ENCODE measurements around the gene MARCHF9. TPM values are rescaled to one million over a fixed set of nuclear protein-coding genes. Genes with fewer than 3 reads are reported as not detected.
A peak's percentile ranks its signal among the peaks of the same experiment; 100 is the strongest.
"Not testable (repeated sequence)": the region's sequence is repeated elsewhere in the genome, so short reads cannot be mapped to it uniquely, and the experiment has no call there.

Gene MARCHF9
- total RNA-seq, 1 donor from 2014 or later: 21.8 TPM

DNA sequence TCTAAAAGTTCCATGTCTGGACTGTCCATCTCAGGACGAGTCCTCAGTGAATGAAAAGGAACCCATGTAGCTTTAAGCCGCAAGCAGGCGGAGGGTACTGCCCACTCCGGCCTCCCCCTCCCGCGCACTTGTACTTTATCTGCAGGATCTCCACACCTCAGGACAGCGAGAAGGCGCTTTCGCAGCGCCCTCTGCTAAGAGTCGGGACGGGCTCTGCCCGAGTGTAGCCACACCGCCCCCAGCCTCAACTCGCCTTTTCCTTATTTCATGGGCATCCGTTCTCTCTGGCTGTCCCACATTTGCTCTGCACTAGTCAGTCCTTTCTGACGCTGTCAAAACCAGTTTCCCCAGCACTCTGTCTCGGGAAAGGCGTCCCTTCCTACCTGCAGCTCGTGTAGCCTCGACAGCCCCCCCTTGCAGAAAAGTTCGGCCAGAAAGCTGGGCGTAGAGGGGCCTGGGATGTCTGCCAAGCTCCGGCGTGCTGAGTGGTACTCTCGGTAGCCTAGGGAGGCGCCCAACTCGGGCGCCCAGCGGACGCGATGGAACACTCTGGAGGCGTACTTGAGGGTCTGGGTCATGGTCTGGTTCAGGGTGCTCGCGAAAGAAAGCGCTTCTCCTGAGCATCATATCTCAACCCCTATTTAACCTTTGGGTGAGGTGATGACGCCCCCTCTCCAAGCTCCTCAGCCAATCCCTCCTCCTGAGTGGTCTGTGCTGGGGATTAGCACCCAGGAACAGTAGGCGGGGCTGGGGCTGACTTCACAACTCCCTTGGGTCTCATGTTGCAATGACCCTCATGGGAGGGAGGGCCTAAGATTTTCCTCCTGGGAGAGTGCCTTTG lies 11.8 kb downstream of the MARCHF9 start, which contains the start of gene CYP27B1:
Gene CYP27B1, minus strand, starts transcription at position 615 of the 841 bp plus-strand sequence. Its CDS starts 37 bp downstream, at position 578.
- H3K27me3 Mint-ChIP-seq (ENCODE audit: insufficient read depth): peaks cover 5% of the 10 kb centered on the region
- H3K27ac Mint-ChIP-seq: peak within 1 kb of the TSS; percentile 40
- peaks cover 47% of the 10 kb centered on the region for H3K36me3 Mint-ChIP-seq (ENCODE audit: low read depth)
- H3K9me3 Mint-ChIP-seq: no peaks in the 10 kb centered on the region
- no peak for DNase-seq (ENCODE audit: low spot score)
- intact Hi-C loops (cut with micrococcal nuclease): no loop called here
- peaks cover 46% of the 10 kb centered on the region for H3K4me1 Mint-ChIP-seq (ENCODE audit: low read depth)
- peak within 1 kb of the TSS; percentile 89 for H3K4me3 Mint-ChIP-seq

DNA sequence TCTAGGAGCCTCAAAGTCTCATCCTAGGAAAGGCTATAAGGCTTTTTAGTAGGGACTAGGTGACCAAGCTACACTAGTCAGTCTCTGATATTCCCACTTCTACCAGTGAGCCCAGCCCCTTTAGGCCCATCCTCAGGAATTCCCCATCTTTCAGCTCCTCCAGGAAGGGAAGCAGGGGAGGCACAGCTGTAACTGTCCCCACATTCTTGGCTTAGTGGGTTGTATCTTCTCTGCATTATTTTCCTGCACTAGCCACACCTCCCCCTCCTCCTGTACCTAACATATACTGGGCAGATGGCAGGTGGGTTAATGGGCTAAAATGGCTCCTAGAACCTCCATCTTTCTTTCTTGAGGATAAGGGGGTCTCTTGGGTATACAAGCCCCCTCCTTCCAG lies 12.4 kb downstream of the MARCHF9 start:
- H3K27ac Mint-ChIP-seq: no peak overlapping the region

DNA sequence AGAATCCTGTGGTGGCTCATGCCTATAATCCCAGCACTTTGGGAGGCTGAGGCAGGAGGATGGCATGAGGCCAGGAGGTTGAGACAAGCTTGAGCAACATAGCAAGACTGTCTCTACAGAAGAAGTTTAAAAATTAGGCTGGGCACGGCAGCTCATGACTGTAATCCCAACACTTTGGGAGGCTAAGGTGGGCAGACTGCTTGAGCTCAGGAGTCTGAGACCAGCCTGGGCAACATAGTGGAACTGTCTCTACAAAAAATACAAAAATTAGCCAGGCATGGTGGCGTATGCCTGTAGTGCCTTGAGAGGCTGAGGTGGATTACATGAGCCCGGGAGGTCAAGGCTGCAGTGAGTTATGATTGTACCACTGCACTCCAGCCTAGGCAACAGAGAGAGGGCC lies 13.0 kb downstream of the MARCHF9 start:
- Mint-ChIP-seq H3K27me3 (ENCODE audit: insufficient read depth) (peaks cover 5% of the 10 kb centered on the region), H3K36me3 (ENCODE audit: low read depth) (peaks cover 49% of the 10 kb centered on the region), H3K4me3 (no peak overlapping the region), H3K27ac (no peak overlapping the region), H3K4me1 (ENCODE audit: low read depth) (peaks cover 50% of the 10 kb centered on the region), H3K9me3 (no peaks in the 10 kb centered on the region)
- no peak for DNase-seq (ENCODE audit: low spot score)
- intact Hi-C loops (cut with micrococcal nuclease): no loop called here

More for the DNA sequence above, 12.4 kb downstream of the MARCHF9 start:
- intact Hi-C loops (cut with micrococcal nuclease): no loop called here
- H3K4me1 Mint-ChIP-seq (ENCODE audit: low read depth): peaks cover 49% of the 10 kb centered on the region
- no peaks in the 10 kb centered on the region for H3K9me3 Mint-ChIP-seq
- peaks cover 5% of the 10 kb centered on the region for H3K27me3 Mint-ChIP-seq (ENCODE audit: insufficient read depth)
- peaks cover 49% of the 10 kb centered on the region for H3K36me3 Mint-ChIP-seq (ENCODE audit: low read depth)
- no peak for DNase-seq (ENCODE audit: low spot score)
- peak overlapping the region; percentile 89 for H3K4me3 Mint-ChIP-seq

DNA sequence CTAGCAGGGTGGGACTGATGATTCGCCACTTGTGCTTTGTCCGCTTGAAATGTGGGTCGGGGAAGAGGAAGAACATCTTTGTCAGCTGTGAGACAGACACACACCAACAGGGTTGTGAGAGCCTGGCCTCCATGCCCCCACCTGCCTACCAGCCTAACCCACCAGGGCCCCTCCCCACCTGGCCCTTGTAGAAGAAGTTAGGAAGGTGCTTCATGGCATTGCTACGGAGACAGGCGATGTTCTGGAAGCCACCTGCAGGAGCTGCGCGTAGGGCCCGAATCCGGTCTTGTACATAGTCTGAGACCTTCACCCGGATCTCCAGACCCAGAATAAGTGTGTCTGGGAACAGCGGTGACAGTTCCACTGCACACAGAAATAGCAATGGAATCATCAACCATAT lies 14.7 kb downstream of the MARCHF9 start:
- H3K27ac Mint-ChIP-seq: peak overlapping the region; percentile 1
- H3K9me3 Mint-ChIP-seq: no peaks in the 10 kb centered on the region
- H3K4me3 Mint-ChIP-seq: peak overlapping the region; percentile 93
- H3K36me3 Mint-ChIP-seq (ENCODE audit: low read depth): peaks cover 36% of the 10 kb centered on the region
- intact Hi-C loops (cut with micrococcal nuclease): no loop called here
- peaks cover 44% of the 10 kb centered on the region for H3K4me1 Mint-ChIP-seq (ENCODE audit: low read depth)
- H3K27me3 Mint-ChIP-seq (ENCODE audit: insufficient read depth): peaks cover 5% of the 10 kb centered on the region
- no peak for DNase-seq (ENCODE audit: low spot score)

DNA sequence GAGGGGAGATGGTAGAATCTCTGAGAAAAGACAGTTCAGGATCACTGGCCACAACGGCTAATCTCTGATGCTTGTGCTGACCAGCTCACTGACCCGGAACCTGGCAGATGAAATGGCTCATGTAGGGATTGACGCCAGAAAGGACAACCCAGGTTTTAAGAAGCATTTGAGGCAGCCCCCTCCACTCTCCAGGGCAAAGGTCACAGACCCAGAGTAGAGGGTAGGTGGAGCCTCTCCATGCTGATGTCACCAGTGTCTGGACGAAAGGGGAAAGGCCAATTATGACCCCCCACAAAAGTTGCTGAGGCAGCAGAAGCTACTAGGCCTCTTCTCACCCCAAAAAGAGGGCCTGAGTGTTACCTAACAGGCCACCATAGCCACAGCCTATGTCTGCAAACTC lies 15.8 kb downstream of the MARCHF9 start:
- Mint-ChIP-seq H3K27me3 (ENCODE audit: insufficient read depth) (peaks cover 5% of the 10 kb centered on the region), H3K36me3 (ENCODE audit: low read depth) (peaks cover 35% of the 10 kb centered on the region), H3K27ac (peak overlapping the region; percentile 99), H3K4me1 (ENCODE audit: low read depth) (peaks cover 46% of the 10 kb centered on the region), H3K9me3 (no peaks in the 10 kb centered on the region), H3K4me3 (peak overlapping the region; percentile 93)
- DNase-seq (ENCODE audit: low spot score): no peak
- intact Hi-C loops (cut with micrococcal nuclease): loop anchor here (5.0 kb wide), 1 partner anchor 1827 kb away; the partner anchor contains the start of gene SLC16A7

DNA sequence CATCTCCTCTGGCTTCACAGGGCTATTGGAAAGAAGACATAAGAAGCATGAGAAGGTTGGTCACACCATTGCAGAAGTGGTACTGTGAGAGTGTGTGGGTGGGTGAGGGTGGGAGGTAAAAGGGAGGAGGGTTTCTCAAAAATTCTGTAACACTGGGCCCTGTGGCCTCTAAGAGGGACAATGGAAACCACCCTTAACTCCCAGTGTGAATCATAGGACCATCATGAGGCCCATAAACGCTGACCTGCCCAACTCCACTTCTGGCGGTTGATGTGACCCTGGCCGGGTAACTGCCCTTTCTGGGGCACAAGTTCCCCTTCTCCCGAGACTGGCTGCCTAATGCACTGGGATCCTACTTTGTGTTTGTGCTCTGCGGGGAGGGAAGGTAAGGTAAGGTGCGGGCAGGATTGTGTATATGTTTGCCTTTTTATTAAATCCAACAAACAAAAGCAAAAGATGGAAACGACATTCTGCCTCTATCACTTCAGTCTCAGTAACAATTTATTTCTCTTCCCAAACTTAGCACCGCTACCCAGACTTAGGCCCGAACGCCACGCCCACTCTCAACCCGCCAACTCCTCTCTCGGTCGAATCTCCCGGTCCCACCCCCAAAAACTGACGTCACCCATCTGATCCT lies 16.5 kb downstream of the MARCHF9 start:
- intact Hi-C loops (cut with micrococcal nuclease): loop anchor here (5.0 kb wide), 1 partner anchor 1826 kb away; the partner anchor contains the start of gene SLC16A7
- Mint-ChIP-seq H3K4me3 (peak overlapping the region; percentile 93), H3K4me1 (ENCODE audit: low read depth) (peaks cover 45% of the 10 kb centered on the region), H3K36me3 (ENCODE audit: low read depth) (peaks cover 37% of the 10 kb centered on the region), H3K27me3 (ENCODE audit: insufficient read depth) (peaks cover 3% of the 10 kb centered on the region), H3K27ac (peak overlapping the region; percentile 99), H3K9me3 (no peaks in the 10 kb centered on the region)
- peak; percentile 78 for DNase-seq (ENCODE audit: low spot score)

DNA sequence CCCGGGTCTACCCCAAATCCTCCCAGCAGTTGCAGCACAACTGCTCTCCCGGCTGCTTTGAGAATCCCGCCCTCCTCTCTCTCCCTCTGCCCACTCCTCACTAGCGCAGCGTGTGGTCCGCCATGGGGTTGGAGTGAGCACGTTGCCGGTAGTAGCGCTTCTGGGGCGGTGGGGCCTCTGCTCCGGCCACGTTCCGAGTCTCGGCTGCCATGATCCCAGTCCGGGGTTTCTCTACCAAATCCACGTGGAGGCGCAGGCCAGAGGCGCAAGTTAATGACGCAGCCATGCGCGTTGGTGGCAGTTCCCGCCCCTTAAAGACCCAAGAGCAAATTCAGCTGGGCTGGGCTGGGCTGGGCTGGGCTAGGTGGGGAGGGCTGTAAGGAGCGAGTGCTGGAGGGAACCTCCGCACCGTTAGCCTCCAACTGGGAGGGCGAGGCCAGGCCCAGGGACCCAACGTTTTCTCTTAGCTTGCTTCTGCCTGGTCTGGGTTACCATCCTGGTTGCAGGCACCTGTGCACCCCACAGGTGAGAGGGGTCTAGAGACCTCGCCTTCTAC lies 17.0 kb downstream of the MARCHF9 start, which contains the start of gene METTL1:
Gene METTL1, minus strand, starts transcription at position 233 of the 556 bp plus-strand sequence. Its CDS starts 22 bp downstream, at position 211.
- H3K36me3 Mint-ChIP-seq (ENCODE audit: low read depth): peaks cover 37% of the 10 kb centered on the region
- intact Hi-C loops (cut with micrococcal nuclease): loop anchor here (1.0 to 5.0 kb wide), 7 partner anchors 10 to 1825 kb away; partner anchors contain the start of genes ATP23, CDK4, SLC16A7 and TSFM
- DNase-seq (ENCODE audit: low spot score): peak; percentile 90

DNA sequence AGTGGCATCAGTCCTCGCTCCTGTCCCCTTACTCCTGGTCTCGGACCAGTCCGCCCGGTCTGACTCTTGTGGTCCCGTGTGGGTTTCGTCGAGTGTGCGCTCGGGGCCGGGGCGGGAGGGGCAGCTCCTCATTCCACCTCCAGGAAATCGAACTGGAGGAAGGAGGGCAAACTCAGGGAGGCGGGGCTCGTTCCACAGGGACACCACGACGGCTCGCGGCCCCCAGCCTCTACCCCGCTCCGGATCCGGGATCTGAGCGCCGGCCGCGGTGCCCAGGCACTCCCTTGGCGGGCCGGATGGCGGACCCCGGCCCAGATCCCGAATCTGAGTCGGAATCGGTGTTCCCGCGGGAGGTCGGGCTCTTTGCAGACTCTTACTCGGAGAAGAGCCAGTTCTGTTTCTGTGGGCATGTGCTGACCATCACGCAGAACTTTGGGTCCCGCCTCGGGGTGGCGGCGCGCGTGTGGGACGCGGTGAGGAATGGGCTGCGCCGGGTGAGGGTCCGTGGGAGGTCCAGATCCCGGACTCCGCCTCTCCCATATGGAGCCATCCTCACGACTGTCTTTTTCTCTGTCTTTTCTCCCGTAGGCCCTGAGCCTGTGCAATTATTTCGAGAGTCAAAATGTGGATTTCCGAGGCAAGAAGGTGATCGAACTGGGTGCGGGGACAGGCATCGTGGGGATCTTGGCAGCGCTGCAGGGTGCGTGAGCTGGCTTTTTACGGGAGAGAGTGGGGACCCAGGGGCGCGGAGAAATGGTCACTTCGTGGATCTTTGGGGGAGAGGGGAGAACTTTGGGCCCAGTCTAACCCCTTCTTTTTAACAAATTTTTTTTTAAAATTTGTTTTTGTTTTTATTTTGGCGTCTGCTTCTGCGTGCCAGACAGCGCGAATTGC lies 17.8 kb downstream of the MARCHF9 start, which contains the start of gene EEF1AKMT3:
Gene EEF1AKMT3, plus strand, starts transcription at position 186 of the 894 bp plus-strand sequence. Its CDS starts 111 bp downstream, at position 297.
- Mint-ChIP-seq H3K27ac (peak within 1 kb of the TSS; percentile 99), H3K36me3 (ENCODE audit: low read depth) (peaks cover 35% of the 10 kb centered on the region), H3K4me3 (peak within 1 kb of the TSS; percentile 93), H3K27me3 (ENCODE audit: insufficient read depth) (no peaks in the 10 kb centered on the region), H3K4me1 (ENCODE audit: low read depth) (peaks cover 37% of the 10 kb centered on the region), H3K9me3 (no peaks in the 10 kb centered on the region)
- peak; percentile 25 for DNase-seq (ENCODE audit: low spot score)
- intact Hi-C loops (cut with micrococcal nuclease): loop anchor here (1.0 to 5.0 kb wide), 7 partner anchors 10 to 1825 kb away; partner anchors contain the start of genes ATP23, CDK4, SLC16A7 and TSFM

More for the DNA sequence above, 17.0 kb downstream of the MARCHF9 start, which contains the start of gene METTL1:
- H3K9me3 Mint-ChIP-seq: no peaks in the 10 kb centered on the region
- H3K27me3 Mint-ChIP-seq (ENCODE audit: insufficient read depth): no peaks in the 10 kb centered on the region
- peak within 1 kb of the TSS; percentile 93 for H3K4me3 Mint-ChIP-seq
- H3K27ac Mint-ChIP-seq: peak within 1 kb of the TSS; percentile 99
- H3K4me1 Mint-ChIP-seq (ENCODE audit: low read depth): peaks cover 39% of the 10 kb centered on the region

DNA sequence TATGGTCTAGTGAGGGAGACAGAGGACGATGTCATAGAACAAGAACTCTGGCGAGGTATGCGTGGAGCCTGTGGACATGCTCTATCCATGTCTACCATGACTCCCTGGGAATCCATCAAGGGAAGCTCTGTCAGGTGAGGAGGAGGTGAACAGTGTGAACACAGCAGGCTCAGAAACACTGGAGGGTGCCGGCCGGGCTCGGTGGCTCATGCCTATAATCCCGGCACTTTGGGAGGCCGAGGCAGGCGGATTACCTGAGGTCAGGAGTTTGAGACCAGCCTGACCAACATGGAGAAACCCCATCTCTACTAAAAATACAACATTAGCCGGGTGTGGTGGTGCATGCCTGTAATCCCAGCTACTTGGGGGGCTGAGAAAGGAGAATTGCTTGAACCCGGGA lies 19.7 kb downstream of the MARCHF9 start:
- H3K27ac Mint-ChIP-seq; DNase-seq (ENCODE audit: low spot score); H3K4me3 Mint-ChIP-seq; H3K9me3 Mint-ChIP-seq; H3K27me3 Mint-ChIP-seq (ENCODE audit: insufficient read depth): not testable (repeated sequence)
- Mint-ChIP-seq H3K4me1 (ENCODE audit: low read depth) (peaks cover 41% of the 10 kb centered on the region), H3K36me3 (ENCODE audit: low read depth) (peaks cover 22% of the 10 kb centered on the region)
- intact Hi-C loops (cut with micrococcal nuclease): loop anchor here (5.0 kb wide), 1 partner anchor 1823 kb away; the partner anchor contains the start of gene SLC16A7

DNA sequence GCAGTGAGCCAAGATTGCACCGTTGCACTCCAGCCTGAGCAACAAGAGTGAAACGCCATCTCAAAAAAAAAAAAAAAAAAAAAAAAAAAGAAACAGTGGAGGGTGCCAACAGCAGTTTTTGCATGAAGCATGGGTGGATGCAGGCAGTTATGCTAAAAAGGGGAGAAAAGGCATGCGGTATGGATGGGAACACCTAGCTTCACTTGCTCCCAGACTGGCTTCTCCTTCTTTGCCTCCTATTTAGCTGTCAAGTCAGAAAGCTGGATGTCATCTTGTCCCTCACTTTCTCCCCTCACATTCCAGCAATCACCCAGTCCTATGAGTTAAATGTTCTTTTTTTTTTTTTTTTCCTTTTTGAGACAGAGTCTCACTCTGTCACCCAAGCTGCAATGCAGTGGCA lies 20.1 kb downstream of the MARCHF9 start:
- no peak overlapping the region for H3K27ac Mint-ChIP-seq
- no peaks in the 10 kb centered on the region for H3K27me3 Mint-ChIP-seq (ENCODE audit: insufficient read depth)
- no peak overlapping the region for H3K4me3 Mint-ChIP-seq
- H3K9me3 Mint-ChIP-seq: no peaks in the 10 kb centered on the region
- H3K36me3 Mint-ChIP-seq (ENCODE audit: low read depth): peaks cover 18% of the 10 kb centered on the region
- no peak for DNase-seq (ENCODE audit: low spot score)
- peaks cover 41% of the 10 kb centered on the region for H3K4me1 Mint-ChIP-seq (ENCODE audit: low read depth)
- intact Hi-C loops (cut with micrococcal nuclease): no loop called here

DNA sequence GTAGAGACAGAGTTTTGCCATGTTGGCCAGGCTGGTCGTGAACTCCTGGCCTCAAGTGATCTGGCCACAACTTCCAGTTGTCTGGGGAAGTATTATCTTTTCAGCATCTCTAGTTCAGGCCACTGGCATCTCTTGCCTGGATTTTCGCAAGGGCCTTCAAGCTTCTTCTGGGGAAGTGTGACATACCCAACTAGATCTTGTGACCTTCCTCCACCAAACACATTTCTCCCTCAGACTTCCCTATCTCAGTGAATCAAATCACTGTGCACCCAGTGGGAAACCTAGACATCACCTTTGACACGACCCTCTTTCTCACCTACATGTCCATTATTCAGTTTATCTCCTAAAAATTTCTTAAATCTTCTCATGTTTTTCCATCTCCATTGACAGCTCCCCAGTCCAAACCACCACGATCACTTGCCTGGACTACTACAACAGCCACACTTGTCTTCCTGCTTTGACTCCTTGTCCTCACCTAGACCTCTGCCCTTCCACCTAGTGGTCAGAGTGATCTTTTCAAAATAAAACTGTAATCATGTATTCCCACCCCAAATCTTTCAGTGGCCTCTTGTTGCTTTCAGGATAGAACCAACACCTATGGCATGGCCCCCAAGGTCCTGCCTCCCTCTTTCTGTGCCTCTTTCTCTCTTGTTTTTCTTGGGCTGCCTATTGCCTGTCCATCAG lies 20.8 kb downstream of the MARCHF9 start:
- no peak overlapping the region for H3K27ac Mint-ChIP-seq
- no peaks in the 10 kb centered on the region for H3K9me3 Mint-ChIP-seq

More for the DNA sequence above, 20.8 kb downstream of the MARCHF9 start:
- intact Hi-C loops (cut with micrococcal nuclease): no loop called here
- Mint-ChIP-seq H3K27me3 (ENCODE audit: insufficient read depth) (no peaks in the 10 kb centered on the region), H3K36me3 (ENCODE audit: low read depth) (peaks cover 13% of the 10 kb centered on the region), H3K4me1 (ENCODE audit: low read depth) (peaks cover 41% of the 10 kb centered on the region), H3K4me3 (no peak overlapping the region)
- no peak for DNase-seq (ENCODE audit: low spot score)
